Small intestine (tissue), 7 donors: ENCODE data around the gene SACM1L. TPM values are rescaled to one million over a fixed set of nuclear protein-coding genes. Genes with fewer than 3 reads are reported as not detected.
A peak's percentile ranks its signal among the peaks of the same experiment; 100 is the strongest.

Experiments used
- DNase-seq, 2 donors: peaks; one replicate each; pipeline versions ENCODE4 v3.0.0 to v3.0.0-alpha.2; 2013
- FAIRE-seq: peaks from 2 replicates; lab custom pipeline; 2012; peaks lifted over from hg19 to GRCh38; lab: Jason Lieb, UNC
- H3K27ac ChIP-seq, 3 donors: one replicate each; pipeline ENCODE4 v1.5.1; 2013; ENCODE audit warnings: low read length in 2 of 3, mild to moderate bottlenecking in 2 of 3, control low read depth in 1 of 3, inconsistent platforms in 1 of 3, low read depth in 1 of 3, moderate library complexity in 1 of 3
- H3K27me3 ChIP-seq, 3 donors: one replicate each; pipeline ENCODE4 v1.6.1; 2013; ENCODE audit warnings: low read length in 3 of 3, inconsistent platforms in 1 of 3; ENCODE audit not compliant: control insufficient read depth in 3 of 3, insufficient read depth in 3 of 3
- H3K36me3 ChIP-seq, 3 donors: one replicate each; pipeline ENCODE4 v1.6.1; 2013; ENCODE audit warnings: low read length in 3 of 3, inconsistent platforms in 1 of 3, low read depth in 1 of 3, mild to moderate bottlenecking in 1 of 3, moderate library complexity in 1 of 3; ENCODE audit not compliant: control insufficient read depth in 3 of 3, insufficient read depth in 2 of 3
- H3K4me1 ChIP-seq, 3 donors: one replicate each; pipeline ENCODE4 v1.6.1; 2013; ENCODE audit warnings: low read length in 2 of 3, inconsistent platforms in 1 of 3, low read depth in 1 of 3, mild to moderate bottlenecking in 1 of 3, moderate library complexity in 1 of 3; ENCODE audit not compliant: control insufficient read depth in 3 of 3, insufficient read depth in 2 of 3
- H3K4me3 ChIP-seq, 3 donors: one replicate each; pipeline ENCODE4 v1.5.1; 2013; ENCODE audit warnings: low read length in 3 of 3, control low read depth in 1 of 3, inconsistent platforms in 1 of 3, low read depth in 1 of 3, mild to moderate bottlenecking in 1 of 3, moderate library complexity in 1 of 3
- H3K9me3 ChIP-seq, 2 donors: one replicate each; pipeline ENCODE4 v1.6.1; 2013; ENCODE audit warnings: low read depth in 1 of 2, low read length in 1 of 2; ENCODE audit not compliant: control insufficient read depth in 2 of 2, insufficient read depth in 1 of 2
- WGBS, 3 donors: extraction: QIAGEN DNeasy Blood & Tissue Kit; methylation state at CpG; one replicate each; pipeline ENCODE4 v1.1.7; 2013; 5-methylcytosine and 5-hydroxymethylcytosine counted together
- polyA plus RNA-seq, 4 donors: library from polyadenylated mRNA; stranded (reverse) in 3 of 4; unstranded in 1 of 4; fragments of 200-250 nt in 3 of 4; fragments of 120-200 nt in 1 of 4; gene quantifications; one replicate each; pipeline versions ENCODE4 v1.2.1 to v1.2.3, GENCODE V29; 2013
- donor health status: healthy with polysubstance abuse.
- donor health status: control.
- donor health status: control.
- donor health status: Bipolar disorder and iron deficiency.
- donor health status: healthy.

SACM1L gene
- polyA plus RNA-seq, 4 donors, result 18.4 to 83.3 (median 30.7) TPM

DNA sequence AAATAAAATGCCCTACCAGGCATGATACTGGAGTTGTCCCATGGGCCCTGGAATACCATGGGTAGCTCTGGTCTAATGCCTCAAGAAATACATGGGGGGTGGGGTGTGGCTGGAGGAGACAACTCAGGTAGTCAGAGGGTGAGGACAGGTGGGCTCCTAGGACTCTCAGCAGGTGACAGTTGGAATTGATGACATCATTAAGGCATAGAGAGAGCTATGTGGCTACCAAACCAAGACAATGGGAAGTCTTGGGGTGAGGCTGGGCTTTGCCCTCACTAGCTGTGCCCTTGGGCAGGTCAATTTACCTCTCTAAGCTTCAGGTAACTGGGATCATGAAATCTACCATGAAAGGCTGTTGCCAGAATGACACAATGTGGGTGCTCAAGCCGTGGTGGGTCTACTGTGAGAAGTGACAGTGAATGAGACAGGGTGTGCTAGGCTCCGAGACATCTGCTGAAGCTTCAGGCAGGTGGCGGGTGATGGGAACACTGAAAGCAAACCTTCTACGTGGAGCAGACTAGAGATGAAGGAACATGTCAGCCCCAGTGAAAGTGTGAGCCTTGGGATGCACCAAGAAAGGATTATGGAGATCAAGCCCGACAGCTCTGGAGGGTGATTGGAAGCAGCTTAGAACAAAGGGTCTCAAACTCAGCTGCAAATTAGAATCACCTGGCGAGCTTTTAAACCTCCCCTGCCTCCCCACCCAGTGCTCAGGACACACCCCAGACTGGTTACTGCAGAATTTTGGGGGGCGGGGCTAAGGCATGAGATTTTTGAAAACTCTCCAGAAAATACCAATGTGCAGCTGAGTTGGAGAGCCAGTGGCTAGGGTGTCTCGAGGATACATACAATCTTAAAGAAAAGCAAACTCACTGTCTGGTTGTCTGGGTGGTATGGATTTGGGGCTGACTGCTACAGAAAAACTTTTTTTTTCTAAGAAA lies 85.7 kb downstream of the SACM1L start:
- peak overlapping the region; percentile 2 to 94 (median 42) for H3K27ac ChIP-seq
- no peak for FAIRE-seq
- WGBS, 3 donors, result 77 to 83% (median 81%) methylated on average over 8 of the region's 8 CpGs

DNA sequence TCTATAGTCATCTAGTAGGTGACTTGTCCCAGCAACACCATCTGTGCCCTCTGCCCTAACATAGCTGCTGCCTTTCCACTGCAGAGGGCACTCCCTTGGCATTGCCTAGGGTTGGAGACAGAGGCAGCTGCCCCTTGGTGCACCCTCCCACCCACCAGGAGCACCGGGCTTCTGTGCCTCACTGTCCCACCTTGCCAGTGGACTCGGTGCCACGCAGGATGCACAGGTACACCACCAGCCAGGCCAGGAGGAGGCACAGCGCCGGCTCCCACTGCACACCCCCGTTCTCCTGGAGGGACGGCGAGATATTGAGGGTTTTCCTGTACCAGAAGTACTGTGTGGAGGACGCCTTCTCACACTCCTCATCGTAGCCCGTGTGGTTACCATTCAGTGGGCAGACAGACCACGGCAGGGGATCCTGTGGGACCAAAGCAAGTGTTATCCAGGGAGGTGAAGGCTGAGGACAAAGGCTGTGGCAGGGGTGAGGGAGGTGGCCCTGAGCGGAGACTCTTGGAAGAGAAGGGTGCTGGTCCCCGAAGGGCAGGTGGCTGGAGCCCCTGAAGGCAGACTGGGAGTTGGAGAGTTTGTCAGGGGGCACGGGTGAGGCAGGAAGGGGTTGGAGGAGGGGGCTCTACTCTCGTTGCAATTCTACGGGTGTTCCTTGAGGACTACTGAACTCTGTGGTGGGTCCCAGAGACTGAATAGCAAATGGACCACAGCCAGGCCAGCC lies 86.5 kb downstream of the SACM1L start:
- peaks cover 2 to 94% (median 21%) of the 10 kb centered on the region in 3 donors for H3K4me1 ChIP-seq
- peaks cover 0 to 73% (median 6%) of the 10 kb centered on the region in 3 donors for H3K36me3 ChIP-seq
- H3K27ac ChIP-seq, result peak overlapping the region in 2 of 3 donors; percentile 42 to 94
- no peaks in the 10 kb centered on the region for H3K9me3 ChIP-seq
- WGBS, 3 donors, result 80 to 87% (median 83%) methylated on average over 17 of the region's 17 CpGs
- no peak overlapping the region for H3K4me3 ChIP-seq
- FAIRE-seq (no peak), DNase-seq (no peak)
- no peaks in the 10 kb centered on the region for H3K27me3 ChIP-seq

More for the DNA sequence above, 85.7 kb downstream of the SACM1L start:
- Histone ChIP-seq H3K4me1 (peaks cover 2 to 85% (median 18%) of the 10 kb centered on the region in 3 donors), H3K9me3 (no peaks in the 10 kb centered on the region), H3K4me3 (no peak overlapping the region), H3K36me3 (peaks cover 0 to 70% (median 5%) of the 10 kb centered on the region in 3 donors), H3K27me3 (no peaks in the 10 kb centered on the region)
- DNase-seq, result peak; percentile 26 to 36

DNA sequence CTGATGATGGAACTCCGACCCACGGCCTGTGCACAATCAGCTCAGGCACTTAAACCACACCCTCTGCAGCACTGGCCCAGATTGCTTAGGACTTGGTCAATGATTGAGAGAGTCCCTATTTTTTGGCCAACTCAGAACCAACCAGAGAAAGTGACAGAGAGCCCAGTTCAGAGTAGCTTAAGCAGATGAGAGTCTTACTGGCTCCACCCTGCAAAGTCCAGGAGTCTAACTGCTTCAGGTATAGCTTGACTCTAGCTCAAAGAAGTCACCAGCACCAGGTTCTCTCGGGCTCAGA lies 87.1 kb downstream of the SACM1L start:
- FAIRE-seq (no peak), DNase-seq (peak; percentile 80 to 97)
- Histone ChIP-seq H3K4me3 (no peak overlapping the region), H3K27ac (peak overlapping the region in 2 of 3 donors; percentile 46 to 94), H3K4me1 (peaks cover 2 to 96% (median 21%) of the 10 kb centered on the region in 3 donors), H3K9me3 (no peaks in the 10 kb centered on the region), H3K36me3 (peaks cover 0 to 73% (median 4%) of the 10 kb centered on the region in 3 donors), H3K27me3 (no peaks in the 10 kb centered on the region)
- 17 to 55% (median 39%) methylated on average over 3 of the region's 3 CpGs for WGBS, 3 donors

DNA sequence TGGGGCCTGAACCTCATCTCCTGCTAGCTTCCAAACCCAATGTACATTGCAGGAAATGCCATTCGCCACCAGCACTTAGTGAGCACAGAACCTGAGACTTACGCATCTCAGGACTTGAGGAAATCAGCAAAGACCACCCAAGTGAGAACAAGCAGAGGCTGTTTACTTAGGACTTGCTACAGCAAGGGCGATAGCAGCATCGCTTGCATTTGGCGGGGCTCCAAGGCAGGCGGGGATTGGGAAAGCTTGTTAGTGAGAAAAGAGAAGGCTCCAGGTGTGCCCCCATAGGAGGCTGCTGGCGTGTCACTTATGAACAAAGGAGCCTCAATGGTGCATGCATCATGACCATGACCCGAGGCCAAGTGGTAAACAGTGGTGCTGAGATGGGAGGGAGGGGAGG lies 87.4 kb downstream of the SACM1L start:
- H3K36me3 ChIP-seq, result peaks cover 0 to 73% (median 2%) of the 10 kb centered on the region in 3 donors
- no peaks in the 10 kb centered on the region for H3K9me3 ChIP-seq
- 23 to 56% (median 48%) methylated on average over 8 of the region's 8 CpGs for WGBS, 3 donors
- H3K27me3 ChIP-seq, result no peaks in the 10 kb centered on the region
- no peak overlapping the region for H3K4me3 ChIP-seq
- DNase-seq (no peak), FAIRE-seq (no peak)
- peaks cover 2 to 95% (median 21%) of the 10 kb centered on the region in 3 donors for H3K4me1 ChIP-seq
- H3K27ac ChIP-seq, result peak overlapping the region in 2 of 3 donors; percentile 46 to 94

DNA sequence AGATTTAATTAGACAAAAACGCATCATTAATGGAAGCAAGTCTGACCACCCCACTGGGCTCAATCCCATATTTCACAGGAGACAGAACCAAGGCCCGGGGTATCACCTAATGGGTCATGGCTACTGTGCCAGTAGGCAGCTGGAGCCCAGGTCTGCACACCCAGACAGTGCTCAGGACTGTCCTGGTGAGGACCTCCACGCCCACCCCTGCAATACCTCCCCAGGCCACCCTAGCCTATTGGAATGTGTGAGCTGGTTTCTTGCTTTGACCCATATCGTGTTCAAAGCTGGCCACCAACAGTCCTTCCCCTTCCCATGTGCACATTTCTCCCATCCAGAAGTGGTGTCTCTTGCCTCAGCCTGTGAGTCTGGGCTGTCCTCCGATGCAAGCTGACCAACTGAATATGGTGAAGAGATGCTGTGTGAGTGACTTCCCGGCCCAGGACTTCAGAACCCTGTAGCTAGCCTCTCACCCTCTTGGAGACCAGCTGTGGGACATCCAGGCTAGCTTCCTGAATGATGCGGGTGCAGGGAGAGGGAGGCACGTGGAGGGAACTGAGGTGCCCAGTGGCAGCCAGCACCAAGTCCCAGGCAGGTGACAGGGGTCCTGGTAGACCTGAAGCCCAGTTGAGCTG lies 88.0 kb downstream of the SACM1L start:
- peak overlapping the region in 2 of 3 donors; percentile 46 to 94 for H3K27ac ChIP-seq
- no peaks in the 10 kb centered on the region for H3K27me3 ChIP-seq
- WGBS, 3 donors, result 81 to 88% (median 85%) methylated on average over 7 to 8 of the region's 8 CpGs
- peaks cover 2 to 88% (median 21%) of the 10 kb centered on the region in 3 donors for H3K4me1 ChIP-seq
- DNase-seq (no peak), FAIRE-seq (no peak)
- H3K4me3 ChIP-seq, result no peak overlapping the region
- peaks cover 0 to 72% (median 4%) of the 10 kb centered on the region in 3 donors for H3K36me3 ChIP-seq
- no peaks in the 10 kb centered on the region for H3K9me3 ChIP-seq

DNA sequence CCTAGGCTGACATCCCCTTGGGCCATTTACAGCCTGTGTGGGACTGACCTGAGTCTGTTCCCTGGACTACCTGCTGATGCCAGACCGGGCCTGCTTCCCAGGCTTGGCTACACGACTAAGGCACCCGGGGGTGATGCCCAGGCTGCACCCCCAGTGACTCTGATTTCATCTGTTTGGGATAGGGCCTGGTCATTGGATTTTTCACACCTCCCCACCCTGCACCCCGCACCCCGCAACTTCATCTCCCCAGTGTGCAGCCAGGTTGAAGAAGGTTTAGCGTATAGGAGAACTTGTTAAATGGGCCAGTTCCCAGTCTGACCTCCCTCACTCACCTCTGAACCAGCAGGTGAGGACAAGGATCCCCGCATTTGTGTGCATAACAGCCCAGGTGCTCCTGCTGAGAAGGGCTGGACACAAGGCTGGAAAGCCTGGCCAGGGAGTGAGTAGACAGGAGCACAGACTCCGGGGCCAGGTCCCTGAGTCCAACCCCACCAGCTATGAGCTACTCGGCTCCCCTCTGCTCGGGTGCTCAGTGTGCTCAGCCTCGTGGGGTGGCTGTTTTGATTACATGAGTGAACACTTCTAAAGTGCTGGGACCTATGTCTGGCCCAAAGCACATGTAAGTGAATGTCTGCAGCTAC lies 88.7 kb downstream of the SACM1L start:
- Histone ChIP-seq H3K27ac (peak overlapping the region in 1 of 3 donors; percentile 94), H3K9me3 (no peaks in the 10 kb centered on the region), H3K4me3 (no peak overlapping the region), H3K4me1 (peaks cover 0 to 86% (median 21%) of the 10 kb centered on the region in 3 donors), H3K36me3 (peaks cover 0 to 70% (median 4%) of the 10 kb centered on the region in 3 donors), H3K27me3 (no peaks in the 10 kb centered on the region)
- 84 to 89% (median 86%) methylated on average over 11 of the region's 11 CpGs for WGBS, 3 donors
- FAIRE-seq (no peak), DNase-seq (no peak)

DNA sequence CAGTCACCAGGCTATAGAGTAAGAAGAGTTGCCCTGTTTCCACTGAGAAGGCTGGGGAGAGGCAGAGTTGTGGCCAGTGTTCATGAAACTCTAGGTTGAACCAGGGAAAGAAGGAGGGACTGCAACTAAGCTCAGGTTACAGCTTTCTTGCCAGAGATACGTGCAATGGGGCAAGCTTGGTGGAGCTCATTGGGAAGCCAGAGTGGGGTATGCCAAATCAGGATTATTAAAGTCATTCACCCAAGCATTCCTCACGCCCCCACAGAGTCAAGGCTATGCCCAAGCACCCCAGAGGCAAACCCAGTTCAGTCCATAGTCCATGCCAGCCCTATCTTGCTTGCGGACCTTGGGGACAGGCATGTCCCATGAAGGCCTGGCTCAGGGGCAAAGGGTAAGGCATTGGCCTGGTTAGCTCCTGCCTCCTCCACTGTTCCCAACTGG lies 89.6 kb downstream of the SACM1L start:
- H3K27ac ChIP-seq, result peak overlapping the region; percentile 3 to 53 (median 44)
- H3K4me3 ChIP-seq, result no peak overlapping the region
- FAIRE-seq, result no peak
- peaks cover 0 to 72% (median 4%) of the 10 kb centered on the region in 3 donors for H3K36me3 ChIP-seq
- no peaks in the 10 kb centered on the region for H3K27me3 ChIP-seq
- WGBS, 3 donors, result 14 to 53% (median 40%) methylated on average over 3 of the region's 3 CpGs
- peak; percentile 30 to 92 for DNase-seq
- peaks cover 0 to 86% (median 27%) of the 10 kb centered on the region in 3 donors for H3K4me1 ChIP-seq
- no peaks in the 10 kb centered on the region for H3K9me3 ChIP-seq
